Right lobe of liver (tissue), 6 donors: ENCODE results near the gene ZNF777. TPM values are rescaled to one million over a fixed set of nuclear protein-coding genes. Genes with fewer than 3 reads are reported as not detected.

Source experiments
- ATAC-seq, 4 donors: fragments of 200-7000 bp; cut with Tn5 transposase; one replicate each; pipeline ENCODE4 v1.9.1; 2020; ENCODE audit warnings: mild to moderate bottlenecking in 4 of 4, moderate library complexity in 4 of 4
- DNase-seq, 3 donors: peaks; one replicate each; pipeline ENCODE4 v3.0.0-alpha.2; 2020
- H3K27ac ChIP-seq, 3 donors: fragments of 200-600 bp; one replicate each; pipeline ENCODE4 v1.8.0; 2022
- H3K27me3 ChIP-seq, 2 donors: fragments of 200-600 bp; one replicate each; pipeline ENCODE4 v1.8.0; 2022
- H3K36me3 ChIP-seq, 4 donors: fragments of 200-600 bp; sonication (generic) in 1 of 4; one replicate each; pipeline versions ENCODE4 v1.5.1 to v1.8.0; 2017 to 2022; ENCODE audit warnings: control low read depth in 1 of 4
- H3K4me1 ChIP-seq, 4 donors: fragments of 200-600 bp; sonication (generic) in 1 of 4; one replicate each; pipeline versions ENCODE4 v1.5.1 to v1.8.0; 2017 to 2022; ENCODE audit warnings: control low read depth in 1 of 4
- H3K4me3 ChIP-seq, 3 donors: fragments of 200-600 bp; one replicate each; pipeline ENCODE4 v1.8.0; 2022
- H3K9me3 ChIP-seq, 4 donors: fragments of 200-600 bp; sonication (generic) in 1 of 4; one replicate each; pipeline versions ENCODE4 v1.5.1 to v1.8.0; 2017 to 2022; ENCODE audit warnings: control low read depth in 1 of 4
- CTCF ChIP-seq, 4 donors: fragments of 200-600 bp in 3 of 4; fragments of 450-650 bp in 1 of 4; IDR thresholded peaks; one replicate each; pipeline versions ENCODE4 v1.5.1 to v1.8.0; 2016 to 2022; ENCODE audit warnings: antibody characterized with exemption in 4 of 4, mild to moderate bottlenecking in 2 of 4
- POLR2A ChIP-seq: fragments of 450-650 bp; IDR thresholded peaks from one replicate; pipeline ENCODE4 v1.6.1; 2017; ENCODE audit warnings: antibody characterized with exemption, mild to moderate bottlenecking
- WGBS: methylation state at CpG from one replicate; pipeline ENCODE4 v1.1.6; 2018; ENCODE audit warnings: low coverage, low lambda C conversion rate; ENCODE audit not compliant: insufficient coverage; ENCODE audit errors: missing lambda C conversion rate; 5-methylcytosine and 5-hydroxymethylcytosine counted together
- intact Hi-C, 2 donors: fragments of 100-400 bp; cut with DNase I; formaldehyde crosslinking; loops; one replicate each; pipeline versions ENCODE4 v1.11.2 to v1.14.1; 2022
- total RNA-seq, 6 experiments: library from RNA; depleted of rRNA in 2 of 6; stranded (reverse); fragments of >200 nt in 2 of 6; fragmentation: NEBNext Ultra II Directional in 3 of 6; extraction: Animal tissue kit (Norgen Biotek cat#: 25700) in 3 of 6; gene quantifications; one replicate each; pipeline versions ENCODE4 v1.1.0 to v1.2.4, GENCODE V29; 2016 to 2023
- donor health status: DM: no; HTN: yes; CAD: no.
- donor health status: DM: no; HTN: no; CAD: no.
- donor health status: DM: no; HTN: no; CAD: no.
- donor health status: DM: no; HTN: yes; CAD: no.
- donor health status: DM: no; HTN: yes; CAD: no.

Gene ZNF777
- total RNA-seq, 6 experiments from 2014 or later, result 5.3 to 7.0 (median 5.4) TPM

- intact Hi-C loops, result no loop called here
- H3K36me3 ChIP-seq, result peaks cover 0 to 62% (median 25%) of the 10 kb centered on the region in 4 donors
- no peaks in the 10 kb centered on the region for H3K4me1 ChIP-seq
- H3K9me3 ChIP-seq, result no peaks in the 10 kb centered on the region
- no peak for DNase-seq
- H3K4me3 ChIP-seq, result no peak overlapping the region
- ATAC-seq, result no peak
- H3K27me3 ChIP-seq, result no peaks in the 10 kb centered on the region
- TF ChIP-seq CTCF (IDR thresholded peaks at IDR 0.05), result no peak
- no peak for TF ChIP-seq POLR2A
- WGBS, result no CpG with 5 or more reads among the region's 12 CpGs
- H3K27ac ChIP-seq, result no peak overlapping the region
Measured at GRCh38 chr7:149476791-149477190, 15.9 kb upstream of the ZNF777 start.

- no peaks in the 10 kb centered on the region for H3K9me3 ChIP-seq
- H3K36me3 ChIP-seq, result peaks cover 0 to 57% (median 25%) of the 10 kb centered on the region in 4 donors
- TF ChIP-seq CTCF (IDR thresholded peaks at IDR 0.05), result no peak
- no peak for TF ChIP-seq POLR2A
- no peak for DNase-seq
- peak in 3 of 4 donors; percentile 9 to 13 (median 10) for ATAC-seq
- intact Hi-C loops, result no loop called here
- no peaks in the 10 kb centered on the region for H3K4me1 ChIP-seq
- no peak overlapping the region for H3K4me3 ChIP-seq
- 100% methylated on average over 3 of the region's 21 CpGs for WGBS
- H3K27ac ChIP-seq, result no peak overlapping the region
- H3K27me3 ChIP-seq, result no peaks in the 10 kb centered on the region
Measured at GRCh38 chr7:149475121-149476045, 14.5 kb upstream of the ZNF777 start.

GRCh38 chr7:149474309-149475120 lies 13.7 kb upstream of the ZNF777 start:
- 97% methylated on average over 24 of the region's 77 CpGs for WGBS
- ATAC-seq (peak in 2 of 4 donors; percentile 7 to 28), DNase-seq (no peak)
- Histone ChIP-seq H3K4me1 (no peaks in the 10 kb centered on the region), H3K27ac (no peak overlapping the region), H3K36me3 (peaks cover 0 to 57% (median 25%) of the 10 kb centered on the region in 4 donors), H3K9me3 (no peaks in the 10 kb centered on the region), H3K27me3 (no peaks in the 10 kb centered on the region), H3K4me3 (no peak overlapping the region)
- TF ChIP-seq CTCF (IDR thresholded peaks at IDR 0.05) (no peak), POLR2A (no peak)
- intact Hi-C loops, result no loop called here

- Histone ChIP-seq H3K27me3 (no peaks in the 10 kb centered on the region), H3K9me3 (no peaks in the 10 kb centered on the region), H3K27ac (no peak overlapping the region), H3K36me3 (peaks cover 0 to 55% (median 25%) of the 10 kb centered on the region in 4 donors), H3K4me1 (no peaks in the 10 kb centered on the region), H3K4me3 (no peak overlapping the region)
- ATAC-seq, result no peak
- intact Hi-C loops, result no loop called here
- DNase-seq, result no peak
- 94% methylated on average over 3 of the region's 6 CpGs for WGBS
- TF ChIP-seq POLR2A (no peak), CTCF (IDR thresholded peaks at IDR 0.05) (no peak)
Measured at GRCh38 chr7:149473251-149473650, 12.4 kb upstream of the ZNF777 start.
